K562 (cell line): ENCODE results near the gene STEAP1B. TPM values are rescaled to one million over a fixed set of nuclear protein-coding genes. Genes with fewer than 3 reads are reported as not detected.
A peak's percentile ranks its signal among the peaks of the same experiment; 100 is the strongest.

Experiments
- ATAC-seq: fragments of 200-7000 bp; cut with Tn5 transposase; 3 replicates; pipeline ENCODE4 v1.9.1; 2020; ENCODE audit warnings: moderate library complexity
- BruUV-seq: library from RNA; stranded (reverse); fragments of 400-500 nt; replicated peaks from 2 replicates; lab custom pipeline; 2021; lab: Mats Ljungman, UMichigan
- CTCF ChIA-PET: fragments of 300-600 bp; formaldehyde crosslinking; extraction: SDS; loops from one replicate; lab custom pipeline; 2021; ENCODE audit warnings: low intra/inter-chr PET ratio; lab: Yijun Ruan, JAX
- POLR2A ChIA-PET: fragments of 300-600, 350-650 bp; sonication (Branson Sonifier 250); formaldehyde crosslinking; extraction: SDS; loops from one replicate; lab custom pipeline; 2021; ENCODE audit warnings: antibody characterized with exemption, inconsistent platforms; lab: Yijun Ruan, JAX
- DNase-seq, 4 experiments: peaks; one replicate each; pipeline versions ENCODE4 v3.0.0 to v3.0.0-alpha.2; 2011 to 2018; ENCODE audit warnings: low spot score in 3 of 4, mixed read lengths in 3 of 4; ENCODE audit errors: extremely low read depth in 1 of 4
- FAIRE-seq: peaks from 2 replicates; lab custom pipeline; 2011; peaks lifted over from hg19 to GRCh38; lab: Jason Lieb, UNC
- H2AFZ ChIP-seq: 2 replicates; pipeline ENCODE4 v1.6.0; 2011; ENCODE audit warnings: low read depth, low read length, control low read depth, inconsistent platforms
- H3K27ac ChIP-seq: fragments of 200-600 bp; 3 replicates; pipeline ENCODE4 v1.8.0; 2011; ENCODE audit warnings: low read depth, mild to moderate bottlenecking, control low read depth, inconsistent platforms, low read length, moderate library complexity, mixed read lengths; ENCODE audit errors: extremely low read depth
- H3K27me3 ChIP-seq, 2 experiments: fragments of 300-600 bp in 1 of 2; 2 replicates in 1 of 2; 3 replicates in 1 of 2; pipeline versions ENCODE4 v1.6.0 to v1.8.0; 2011; ENCODE audit warnings: inconsistent platforms in 2 of 2, low read length in 2 of 2, mild to moderate bottlenecking in 1 of 2, mixed read lengths in 1 of 2, moderate library complexity in 1 of 2; ENCODE audit not compliant: control insufficient read depth in 2 of 2, insufficient read depth in 2 of 2
- H3K36me3 ChIP-seq: fragments of 300-600 bp; 3 replicates; pipeline ENCODE4 v1.8.0; 2011; ENCODE audit warnings: mild to moderate bottlenecking, low read length, inconsistent platforms; ENCODE audit not compliant: control insufficient read depth, insufficient read depth
- H3K4me1 ChIP-seq, 2 experiments: fragments of 200-600 bp in 1 of 2; replicated peaks in 1 of 2; 2 replicates in 1 of 2; 3 replicates in 1 of 2; pipeline versions ENCODE4 v1.5.1 to v1.8.0; 2011; ENCODE audit warnings: inconsistent platforms in 2 of 2, low read length in 2 of 2, mild to moderate bottlenecking in 1 of 2, mixed read lengths in 1 of 2, moderate library complexity in 1 of 2; ENCODE audit not compliant: control insufficient read depth in 2 of 2, insufficient read depth in 2 of 2
- H3K4me2 ChIP-seq: 2 replicates; pipeline ENCODE4 v1.6.1; 2011; ENCODE audit warnings: low read length, control low read depth, inconsistent platforms, mixed read lengths; ENCODE audit not compliant: insufficient read depth
- H3K4me3 ChIP-seq: fragments of 200-600 bp; sonication (generic), shearing (Covaris generic); 2 replicates; pipeline ENCODE4 v1.5.1; 2016; ENCODE audit warnings: control low read depth, inconsistent platforms
- H3K79me2 ChIP-seq: fragments of 200-600 bp; 3 replicates; pipeline ENCODE4 v1.8.0; 2011; ENCODE audit warnings: low read length, inconsistent platforms; ENCODE audit not compliant: control insufficient read depth, insufficient read depth
- H3K9ac ChIP-seq, 2 experiments: 2 replicates each; pipeline versions ENCODE4 v1.6.0 to v1.6.1; 2011; ENCODE audit warnings: low read depth in 2 of 2, low read length in 2 of 2, control low read depth in 1 of 2, inconsistent platforms in 1 of 2, mild to moderate bottlenecking in 1 of 2, mixed read lengths in 1 of 2; ENCODE audit not compliant: insufficient read depth in 1 of 2
- H3K9me1 ChIP-seq: one replicate; pipeline ENCODE4 v1.6.0; 2011; ENCODE audit warnings: inconsistent platforms, mild to moderate bottlenecking, low read length, moderate library complexity; ENCODE audit not compliant: control insufficient read depth, insufficient read depth
- H3K9me3 ChIP-seq: replicated peaks from 2 replicates; pipeline ENCODE4 v1.5.1; 2011; ENCODE audit warnings: low read depth, low read length, inconsistent platforms; ENCODE audit not compliant: control insufficient read depth, insufficient read depth
- H4K20me1 ChIP-seq: replicated peaks from 2 replicates; pipeline ENCODE4 v1.6.1; 2011; ENCODE audit warnings: low read length, inconsistent platforms, mixed read lengths; ENCODE audit not compliant: control insufficient read depth, insufficient read depth
- NONO ChIP-seq, 2 experiments: fragments of 200-400 bp in 1 of 2; fragments of 450-650 bp in 1 of 2; formaldehyde crosslinking in 1 of 2; IDR thresholded peaks; 2 replicates each; pipeline ENCODE4 v1.6.1; 2017; ENCODE audit warnings: low read depth in 2 of 2, mild to moderate bottlenecking in 2 of 2, moderate library complexity in 2 of 2, low read length in 1 of 2
- SPI1 ChIP-seq: IDR thresholded peaks from 2 replicates; pipeline ENCODE4 v1.6.1; 2011; ENCODE audit warnings: low read depth, low read length, control low read depth, borderline replicate concordance
- ZBTB17 ChIP-seq: fragments of 450-650 bp; formaldehyde crosslinking; IDR thresholded peaks from 2 replicates; pipeline ENCODE4 v1.4.0; 2020; ENCODE audit warnings: mild to moderate bottlenecking
- ZNF140 ChIP-seq: fragments of 250-450 bp; sonication (Bioruptor Pico); IDR thresholded peaks from 2 replicates; pipeline ENCODE4 v1.8.0; 2021; ENCODE audit warnings: moderate library complexity, mild to moderate bottlenecking, inconsistent platforms
- ZNF696 ChIP-seq: fragments of 250-450 bp; sonication (Bioruptor Pico); conservative IDR thresholded peaks from 2 replicates; pipeline ENCODE4 v1.4.0; 2020; ENCODE audit warnings: mild to moderate bottlenecking, moderate library complexity
- WGBS: fragments of 100-300 bp; shearing (Covaris generic); methylation state at CpG from one replicate; pipeline ENCODE4 v1.1.6; 2016; ENCODE audit warnings: low coverage, mixed read lengths; ENCODE audit not compliant: insufficient coverage; ENCODE audit errors: missing lambda C conversion rate; 5-methylcytosine and 5-hydroxymethylcytosine counted together
- in situ Hi-C: fragments of 300-500 bp; cut with MboI; formaldehyde crosslinking; loops from 4 replicates; pipeline ENCODE4 v1.15.0; 2018; ENCODE audit warnings: inconsistent platforms, mixed read lengths
- intact Hi-C: fragments of 100-400 bp; cut with micrococcal nuclease; formaldehyde crosslinking; loops from 2 replicates; pipeline ENCODE4 v1.14.2; 2022
- polyA plus RNA-seq, 8 experiments: library from polyadenylated mRNA; depleted of rRNA in 4 of 8; stranded (reverse) in 5 of 8; unstranded in 3 of 8; fragments of >200 nt; fragmentation: Nextera tagmentation in 2 of 8; fragmentation: Illumina TruSeq in 1 of 8; extraction: Ambion mirVana in 2 of 8; extraction: Trizol in 1 of 8; gene quantifications; 2 replicates each; pipeline versions ENCODE4 v1.2.1 to v1.2.3, GENCODE V29; 2011 to 2014; ENCODE audit warnings: inconsistent platforms in 1 of 8, missing spikeins in 1 of 8
- total RNA-seq, 7 experiments: library from RNA; depleted of rRNA in 6 of 7; stranded (reverse); fragments of >200 nt in 6 of 7; fragmentation: Illumina TruSeq in 2 of 7; extraction: Trizol in 2 of 7; gene quantifications; 2 replicates each; pipeline versions ENCODE4 v1.2.1 to v1.2.3, GENCODE V29; 2011 to 2021; ENCODE audit warnings: low replicate concordance in 1 of 7

The STEAP1B gene
- total and polyA plus RNA-seq, 9 of the 15 experiments (the other 6 are each of a cell fraction or from before 2014, with no cell fraction given): 20.0 to 38.5 (median 30.6) TPM

- Histone ChIP-seq H3K4me1 (peaks cover 0 to 18% of the 10 kb centered on the region in 2 experiments; a peak in 4 of 5 replicates), H3K4me3 (no peak overlapping the region), H3K27ac (no peak overlapping the region), H3K79me2 (no peaks in the 10 kb centered on the region), H3K27me3 (0 out of 5 replicates have a peak, but pooled peaks cover 0 to 4% of the 10 kb centered on the region in 2 experiments), H4K20me1 (no peaks in the 10 kb centered on the region), H2AFZ (no peak overlapping the region), H3K4me2 (no peak overlapping the region), H3K9me1 (no peaks in the 10 kb centered on the region), H3K9me3 (no peaks in the 10 kb centered on the region), H3K36me3 (no peaks in the 10 kb centered on the region), H3K9ac (no peak overlapping the region)
- FAIRE-seq: no peak
- peak; percentile 48; the same call in 2 of the 3 replicates for ATAC-seq
- ChIA-PET POLR2A (no interaction called here), CTCF (no interaction called here)
- no peak for TF ChIP-seq ZNF696 (CRISPR knock-in tag)
- in situ Hi-C loops (no loop called here), intact Hi-C loops (no loop called here)
- WGBS: no CpG with 5 or more reads among the region's 6 CpGs
- DNase-seq: no peak
- BruUV-seq: no TSS peak
Measured at GRCh38 chr7:22395222-22395621, 104.8 kb downstream of the STEAP1B start.

DNA sequence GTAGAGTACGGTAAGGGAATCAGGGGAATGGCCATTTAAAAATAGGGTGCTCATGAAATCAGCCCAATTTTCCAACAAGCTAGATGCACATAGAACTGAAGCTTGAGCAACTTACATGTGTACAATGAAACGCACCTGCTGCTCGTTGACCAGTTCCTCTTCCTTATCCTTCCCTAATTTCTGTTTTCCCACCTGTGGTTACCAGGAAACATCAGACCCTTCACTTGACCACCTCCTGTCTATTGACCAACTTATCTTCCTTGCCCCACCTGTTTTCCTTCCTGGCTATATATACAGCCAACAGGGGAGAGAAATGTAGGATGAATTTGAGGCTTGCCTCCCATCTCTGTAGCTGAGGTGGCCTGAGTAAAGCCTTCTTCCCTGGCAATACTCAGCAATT is 105.2 kb downstream of the STEAP1B start:
- Histone ChIP-seq H3K27ac (no peak overlapping the region), H3K9ac (no peak overlapping the region), H4K20me1 (no peaks in the 10 kb centered on the region), H3K27me3 (0 out of 5 replicates have a peak, but pooled peaks cover 0 to 4% of the 10 kb centered on the region in 2 experiments), H3K36me3 (no peaks in the 10 kb centered on the region), H3K4me3 (no peak overlapping the region), H3K9me1 (no peaks in the 10 kb centered on the region), H3K4me1 (peaks cover 0 to 18% of the 10 kb centered on the region in 2 experiments; a peak in 4 of 5 replicates), H3K4me2 (no peak overlapping the region), H3K9me3 (no peaks in the 10 kb centered on the region), H3K79me2 (no peaks in the 10 kb centered on the region), H2AFZ (no peak overlapping the region)
- intact Hi-C loops: loop anchor here (5.0 kb wide), 1 partner anchor 58 kb away; no protein-coding TSS in a partner anchor
- peak; percentile 37 for FAIRE-seq
- in situ Hi-C loops: no loop called here
- ChIA-PET CTCF (no interaction called here), POLR2A (interaction anchor here (0.6 kb wide), 1 partner anchor 266 kb away, joined by 3 read pairs; no protein-coding TSS in a partner anchor)
- WGBS: 37% methylated on average over 3 of the region's 3 CpGs
- TF ChIP-seq ZNF140 (CRISPR knock-in tag) (no peak), ZBTB17 (CRISPR knock-in tag) (no peak), NONO (IDR thresholded peaks at IDR 0.05; ENCODE audit: low read depth in 2 of 2, low read length in 1 of 2) (no peak), SPI1 (0 out of 2 replicates have a peak, but pooled peaks have one; percentile 9)
- ATAC-seq: no peak
- DNase-seq: no peak
- no TSS peak for BruUV-seq
